ENCODE data around the gene NUDT4. TPM values are rescaled to one million over a fixed set of nuclear protein-coding genes. Genes with fewer than 3 reads are reported as not detected.

Gene NUDT4
- total and polyA plus RNA-seq, 9 of the 15 experiments (the other 6 are each of a cell fraction or from before 2014, with no cell fraction given): 38.1 to 164 (median 99.2) TPM

DNA sequence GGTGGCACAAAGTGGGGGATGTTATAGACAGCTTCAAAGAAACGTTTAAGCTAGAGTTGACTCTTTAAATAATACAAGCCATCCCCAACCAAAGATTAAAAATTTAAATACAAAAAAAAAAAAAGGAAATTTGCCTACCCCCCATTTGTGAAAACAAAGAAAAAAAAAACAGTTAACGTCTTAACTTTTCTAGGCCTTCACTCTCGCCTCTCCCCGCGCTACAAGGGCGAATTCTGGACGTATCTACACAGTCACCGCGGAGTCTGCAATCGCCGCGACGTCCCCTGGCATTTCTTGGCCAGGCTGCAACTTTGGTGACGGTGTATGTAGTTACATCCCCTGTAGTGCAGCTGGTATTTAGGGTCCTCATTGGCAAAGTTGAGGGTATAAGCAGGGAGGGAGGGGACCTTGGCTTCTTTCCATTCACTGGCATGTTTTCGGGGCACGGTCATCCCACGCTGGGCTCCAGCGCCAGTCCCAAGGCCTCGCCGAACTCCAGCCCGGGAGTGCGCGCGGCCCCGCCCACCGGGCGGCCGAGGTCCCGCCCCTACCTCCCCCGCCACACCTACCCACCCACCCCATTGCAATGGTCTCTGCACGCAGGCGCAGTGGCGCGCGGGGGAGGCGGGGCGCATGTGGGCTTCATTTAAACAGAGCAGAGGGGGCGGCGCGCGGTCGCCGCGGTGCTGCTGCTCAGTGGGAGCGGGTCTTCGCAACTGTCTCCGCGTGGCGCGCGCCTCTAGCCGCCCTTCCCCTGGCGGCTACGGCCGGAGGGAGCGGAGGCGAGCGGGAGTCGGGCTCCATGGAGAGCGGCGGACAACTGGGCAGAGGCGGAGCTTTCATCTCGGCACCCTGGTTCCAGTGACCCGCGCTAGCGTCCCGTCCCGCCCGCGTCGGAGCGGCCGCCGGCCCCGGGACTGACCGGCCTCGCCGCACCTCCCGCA, at the start of gene NUDT4 (continued):
- TF ChIP-seq CTCF (IDR thresholded peaks at IDR 0.05 in 2 of 3, conservative IDR thresholded peaks at IDR 0.05 in 1 of 3; ENCODE audit: insufficient read depth in 2 of 3, low read depth in 1 of 3, low read length in 3 of 3) (no peak), ZNF143 (CRISPR knock-in tag; IDR thresholded peaks at IDR 0.05) (0 out of 2 replicates have a peak, but pooled peaks have one; percentile 20), KAT8 (IDR thresholded peaks at IDR 0.05; ENCODE audit: low read depth) (no peak), CC2D1A (IDR thresholded peaks at IDR 0.05) (peak; percentile 21; the same call in 1 of the 2 replicates), SAP30 (IDR thresholded peaks at IDR 0.05; ENCODE audit: borderline replicate concordance, insufficient read depth, low read depth, low read length, poor library complexity, severe bottlenecking) (no peak)

- intact Hi-C loops (cut with micrococcal nuclease) (no loop called here), in situ Hi-C loops (cut with MboI) (no loop called here)
- H2AFZ ChIP-seq (ENCODE audit: low read depth, low read length): peak overlapping the region; percentile 44; the same call in 1 of the 2 replicates
- ChIA-PET POLR2A (interaction anchor here (1.4 kb wide), 1 partner anchor 16 kb away, joined by 3 read pairs; no protein-coding TSS in a partner anchor), CTCF (ENCODE audit: low intra/inter-chr PET ratio) (no interaction called here)
- no peak overlapping the region for H3K27ac ChIP-seq (ENCODE audit: extremely low read depth, low read depth, low read length)
- no peak overlapping the region for H3K4me3 ChIP-seq
- ATAC-seq (no peak), DNase-seq (ENCODE audit: extremely low read depth in 1 of 4, low spot score in 3 of 4) (no peak), FAIRE-seq (no peak)
- H4K20me1 ChIP-seq (replicated peaks; ENCODE audit: control insufficient read depth, insufficient read depth, low read length): no peaks in the 10 kb centered on the region
- WGBS (ENCODE audit: insufficient coverage, low coverage, missing lambda C conversion rate): 61% methylated on average over 3 of the region's 3 CpGs
- TF ChIP-seq ZNF518B (CRISPR knock-in tag; IDR thresholded peaks at IDR 0.05): no peak
- no peak for TF ChIP-seq THRAP3 (IDR thresholded peaks at IDR 0.05; ENCODE audit: borderline replicate concordance)
- TF ChIP-seq TAF15 (IDR thresholded peaks at IDR 0.05; ENCODE audit: low read depth, low read length): no peak
- TF ChIP-seq BRF1 (IDR thresholded peaks at IDR 0.05; ENCODE audit: borderline replicate concordance, extremely low read depth, insufficient read length): no peak
- no peak for TF ChIP-seq RFX5 (IDR thresholded peaks at IDR 0.05; ENCODE audit: low read depth, low read length)
- no peak for TF ChIP-seq BDP1 (IDR thresholded peaks at IDR 0.05; ENCODE audit: insufficient read depth, insufficient read length)
- TF ChIP-seq ZNF431 (CRISPR knock-in tag; IDR thresholded peaks at IDR 0.05): no peak
- no peak for TF ChIP-seq ARID2 (IDR thresholded peaks at IDR 0.05)
- no peak overlapping the region for H3K4me2 ChIP-seq (ENCODE audit: insufficient read depth, low read length)
- no peaks in the 10 kb centered on the region for H3K36me3 ChIP-seq (ENCODE audit: control insufficient read depth, insufficient read depth, low read length)
- H3K4me1 ChIP-seq (replicated peaks in 1 of 2; ENCODE audit: control insufficient read depth in 2 of 2, insufficient read depth in 2 of 2, low read length in 2 of 2): peaks cover 13 to 22% of the 10 kb centered on the region in 2 experiments; a peak in 4 of 5 replicates
- no peaks in the 10 kb centered on the region for H3K79me2 ChIP-seq (ENCODE audit: control insufficient read depth, insufficient read depth, low read length)
- no peak overlapping the region for H3K9ac ChIP-seq (ENCODE audit: insufficient read depth in 1 of 2, low read depth in 2 of 2, low read length in 2 of 2)
- no peaks in the 10 kb centered on the region for H3K27me3 ChIP-seq (ENCODE audit: control insufficient read depth in 2 of 2, insufficient read depth in 2 of 2, low read length in 2 of 2)
- H3K9me1 ChIP-seq (ENCODE audit: control insufficient read depth, insufficient read depth, low read length): no peaks in the 10 kb centered on the region
- no TSS peak for BruUV-seq (replicated peaks)
- H3K9me3 ChIP-seq (replicated peaks; ENCODE audit: control insufficient read depth, insufficient read depth, low read depth, low read length): no peaks in the 10 kb centered on the region
Observed at GRCh38 chr12:93333054-93333453, 44.7 kb upstream of the NUDT4 start.
